A549 (cell line): Measurements from ENCODE around the gene MYO1E. TPM values are rescaled to one million over a fixed set of nuclear protein-coding genes. Genes with fewer than 3 reads are reported as not detected.

Experiments used
- ATAC-seq, 2 experiments: fragments of 200-7000 bp in 1 of 2; fragments of >200 bp in 1 of 2; cut with Nextera tagmentation in 1 of 2; cut with Tn5 transposase in 1 of 2; 3 replicates each; pipeline versions ENCODE4 v1.8.0 to v1.9.1; 2018 to 2020; ENCODE audit warnings: mild to moderate bottlenecking in 1 of 2, moderate library complexity in 1 of 2
- CTCF ChIA-PET: fragments of 300-600 bp; sonication (Branson Sonifier 250); formaldehyde crosslinking; extraction: SDS; loops from one replicate; lab custom pipeline; 2021; ENCODE audit warnings: antibody characterized with exemption, inconsistent platforms; lab: Yijun Ruan, JAX
- POLR2A ChIA-PET: fragments of 350-600 bp; formaldehyde crosslinking; extraction: SDS; loops from one replicate; lab custom pipeline; 2021; ENCODE audit warnings: antibody characterized with exemption, inconsistent platforms; lab: Yijun Ruan, JAX
- DNase-seq, 2 experiments: peaks; one replicate each; pipeline versions ENCODE4 v3.0.0 to v3.0.0-alpha.2; 2011 to 2016; ENCODE audit warnings: low read depth in 1 of 2, low spot score in 1 of 2
- FAIRE-seq: peaks from 2 replicates; lab custom pipeline; 2011; peaks lifted over from hg19 to GRCh38; lab: Jason Lieb, UNC
- H3K27ac ChIP-seq, 2 experiments: fragments of >200 bp; sonication (Bioruptor Twin); formaldehyde crosslinking; 3 replicates each; pipeline ENCODE4 v1.5.1; 2016 to 2017
- H3K4me1 ChIP-seq: fragments of >200 bp; sonication (Bioruptor Twin); formaldehyde crosslinking; 3 replicates; pipeline ENCODE4 v1.6.1; 2016
- H3K4me2 ChIP-seq: fragments of >200 bp; sonication (Bioruptor Twin); formaldehyde crosslinking; 3 replicates; pipeline ENCODE4 v1.6.1; 2016
- H3K4me3 ChIP-seq: fragments of >200 bp; sonication (Bioruptor Twin); formaldehyde crosslinking; 3 replicates; pipeline ENCODE4 v1.5.1; 2016
- H3K9me3 ChIP-seq: fragments of >200 bp; sonication (Bioruptor Twin); formaldehyde crosslinking; 3 replicates; pipeline ENCODE4 v1.6.1; 2016
- BCL3 ChIP-seq: fragments of >200 bp; sonication (Bioruptor Twin); formaldehyde crosslinking; IDR thresholded peaks from 3 replicates; pipeline ENCODE4 v1.6.1; 2016
- CHD4 ChIP-seq: fragments of 200-600 bp; sonication (generic); IDR thresholded peaks from 2 replicates; pipeline ENCODE4 v1.6.1; 2016; ENCODE audit warnings: antibody characterized with exemption, mild to moderate bottlenecking, borderline replicate concordance
- EP300 ChIP-seq, 2 experiments: fragments of >200 bp; sonication (Bioruptor Twin); formaldehyde crosslinking; IDR thresholded peaks; 2 replicates in 1 of 2; 3 replicates in 1 of 2; pipeline ENCODE4 v1.6.1; 2016 to 2017
- ESRRA ChIP-seq: fragments of 150-350 bp; IDR thresholded peaks from 2 replicates; pipeline ENCODE4 v1.6.1; 2014; ENCODE audit warnings: mild to moderate bottlenecking, low read length, borderline replicate concordance
- FOSB ChIP-seq: fragments of 250-450 bp; sonication (Bioruptor Pico); IDR thresholded peaks from 2 replicates; pipeline ENCODE4 v1.5.0; 2020; ENCODE audit warnings: mild to moderate bottlenecking, moderate library complexity
- FOXS1 ChIP-seq: fragments of 250-450 bp; sonication (Bioruptor Pico); IDR thresholded peaks from 2 replicates; pipeline ENCODE4 v1.5.0; 2020; ENCODE audit warnings: mild to moderate bottlenecking, moderate library complexity
- GATA3 ChIP-seq: IDR thresholded peaks from 2 replicates; pipeline ENCODE4 v1.6.1; 2012; ENCODE audit warnings: borderline replicate concordance
- HOXB5 ChIP-seq: fragments of 250-450 bp; sonication (Bioruptor Pico); IDR thresholded peaks from 2 replicates; pipeline ENCODE4 v1.5.0; 2020; ENCODE audit warnings: mild to moderate bottlenecking, moderate library complexity
- JUN ChIP-seq, 2 experiments: fragments of >200 bp; sonication (Bioruptor Twin); formaldehyde crosslinking; IDR thresholded peaks; 2 replicates in 1 of 2; 3 replicates in 1 of 2; pipeline ENCODE4 v1.6.1; 2016 to 2017
- JUNB ChIP-seq: fragments of >200 bp; sonication (Bioruptor Twin); formaldehyde crosslinking; IDR thresholded peaks from 2 replicates; pipeline ENCODE4 v1.6.1; 2016
- MAFK ChIP-seq: fragments of 450-650 bp; IDR thresholded peaks from 2 replicates; pipeline ENCODE4 v1.6.1; 2014; ENCODE audit not compliant: partially characterized antibody
- MAZ ChIP-seq: fragments of 150-350 bp; IDR thresholded peaks from 2 replicates; pipeline ENCODE4 v1.6.1; 2014; ENCODE audit warnings: antibody characterized with exemption, low read depth, low read length, borderline replicate concordance
- MYC ChIP-seq: IDR thresholded peaks from 2 replicates; pipeline ENCODE4 v1.6.1; 2012; ENCODE audit warnings: mild to moderate bottlenecking, inconsistent platforms, low read length, improper control_type of control experiment, borderline replicate concordance
- PHF8 ChIP-seq: fragments of 200-600 bp; sonication (generic); IDR thresholded peaks from 2 replicates; pipeline ENCODE4 v1.6.1; 2016; ENCODE audit warnings: low read depth, mild to moderate bottlenecking, antibody characterized with exemption, moderate library complexity, borderline replicate concordance
- POLR2A ChIP-seq: IDR thresholded peaks from 2 replicates; pipeline ENCODE4 v1.6.1; 2012; ENCODE audit warnings: mild to moderate bottlenecking, low read length
- POLR2AphosphoS2 ChIP-seq: conservative IDR thresholded peaks from 2 replicates; pipeline ENCODE4 v1.6.1; 2012; ENCODE audit warnings: low read length, improper control_type of control experiment, inconsistent platforms
- RFX5 ChIP-seq: fragments of 450-650 bp; IDR thresholded peaks from 2 replicates; pipeline ENCODE4 v1.7.1; 2014; ENCODE audit warnings: antibody characterized with exemption, mild to moderate bottlenecking, moderate library complexity
- RNF2 ChIP-seq: fragments of 200-600 bp; sonication (generic); IDR thresholded peaks from 2 replicates; pipeline ENCODE4 v1.6.1; 2016; ENCODE audit warnings: low read depth, mild to moderate bottlenecking, antibody characterized with exemption, moderate library complexity, borderline replicate concordance
- SREBF2 ChIP-seq: fragments of 450-650 bp; IDR thresholded peaks from 2 replicates; pipeline ENCODE4 v1.6.1; 2014; ENCODE audit warnings: mild to moderate bottlenecking, moderate library complexity
- TP53 ChIP-seq: fragments of 250-450 bp; sonication (Bioruptor Pico); IDR thresholded peaks from 2 replicates; pipeline ENCODE4 v1.5.0; 2021; ENCODE audit warnings: mild to moderate bottlenecking, moderate library complexity
- ZSCAN20 ChIP-seq: fragments of 250-450 bp; sonication (Bioruptor Pico); IDR thresholded peaks from 2 replicates; pipeline ENCODE4 v1.8.0; 2022; ENCODE audit warnings: mild to moderate bottlenecking, moderate library complexity
- WGBS: methylation state at CpG from one replicate; pipeline ENCODE4 v1.1.6; 2017; ENCODE audit errors: missing lambda C conversion rate; 5-methylcytosine and 5-hydroxymethylcytosine counted together
- polyA plus RNA-seq, 4 experiments: library from polyadenylated mRNA; depleted of rRNA in 3 of 4; stranded (reverse); fragments of >200 nt; fragmentation: RNase III in 1 of 4; extraction: RNeasy Plus Mini Kit Qiagen cat#74134 plus additional on column Dnase treatment in 1 of 4; gene quantifications; 2 replicates in 3 of 4; 3 replicates in 1 of 4; pipeline ENCODE4 v1.2.3, GENCODE V29; 2011 to 2017
- TF ChIP-seq, protein P1 (sequence below): fragments of >200 bp; sonication (Bioruptor Twin); formaldehyde crosslinking; IDR thresholded peaks from 3 replicates; pipeline ENCODE4 v1.5.1; 2016

MYO1E gene
- polyA plus RNA-seq, 2 of the 4 experiments (the other 2 are of a cell fraction) = 202 to 497 TPM

DNA sequence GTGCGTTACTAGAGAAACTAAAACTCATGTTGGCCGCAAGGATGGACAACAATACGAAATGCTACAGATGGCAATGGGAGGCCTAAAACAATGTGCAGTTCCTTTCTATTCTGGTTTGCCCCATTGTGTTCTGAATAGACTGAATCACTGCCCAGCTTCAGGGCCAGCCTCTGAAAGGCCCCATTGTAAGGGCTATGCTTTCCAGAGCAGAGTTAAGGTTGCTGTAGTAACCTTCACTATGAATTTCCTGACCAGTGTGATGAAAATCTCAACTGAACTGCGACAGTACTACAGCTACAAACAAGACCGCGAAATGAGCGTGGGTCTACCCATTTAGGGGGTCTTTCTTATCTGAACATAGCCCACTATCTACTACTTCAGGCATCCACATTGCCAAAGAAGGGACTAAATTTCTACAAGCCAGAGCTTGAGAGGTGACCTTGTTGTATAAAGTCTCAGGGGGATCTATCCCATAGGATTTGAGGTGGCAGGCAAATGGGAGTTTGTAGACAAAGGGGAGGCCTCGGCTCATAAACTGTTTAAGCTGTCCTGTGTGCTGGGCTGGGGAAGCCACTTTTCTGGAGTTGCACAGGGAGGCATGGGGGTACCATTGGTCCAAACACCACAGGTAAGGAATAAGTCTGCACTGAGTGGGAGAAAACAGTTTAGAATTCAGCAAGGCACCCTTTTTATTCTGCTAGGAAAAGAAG, 80.1 kb downstream of the MYO1E start:
- CTCF ChIA-PET = interaction anchor here (0.6 to 4.3 kb wide), 3 partner anchors 7 to 91 kb away, joined by 3 to 35 read pairs (median 4); no protein-coding TSS in a partner anchor
- POLR2A ChIA-PET = interaction anchor here (1.3 kb wide), 1 partner anchor 80 kb away, joined by 3 read pairs; the partner anchor contains the start of gene MYO1E
- no peaks in the 10 kb centered on the region for H3K9me3 ChIP-seq
- 89% methylated on average over 8 of the region's 8 CpGs for WGBS
- peaks cover 89% of the 10 kb centered on the region for H3K4me1 ChIP-seq
- H3K4me2 ChIP-seq = peak overlapping the region; percentile 55
- DNase-seq (no peak), ATAC-seq (no peak), FAIRE-seq (no peak)
- H3K27ac ChIP-seq = peak overlapping the region; percentile 93 to 95
- TF ChIP-seq MYC (no peak), JUN (IDR thresholded peaks at IDR 0.05) (no peak; a peak in 1 of 5 replicates), FOSB (CRISPR knock-in tag) (no peak), RNF2 (no peak), PHF8 (no peak), MAZ (no peak), FOXS1 (CRISPR knock-in tag) (no peak), GATA3 (no peak)
- H3K4me3 ChIP-seq = no peak overlapping the region

DNA sequence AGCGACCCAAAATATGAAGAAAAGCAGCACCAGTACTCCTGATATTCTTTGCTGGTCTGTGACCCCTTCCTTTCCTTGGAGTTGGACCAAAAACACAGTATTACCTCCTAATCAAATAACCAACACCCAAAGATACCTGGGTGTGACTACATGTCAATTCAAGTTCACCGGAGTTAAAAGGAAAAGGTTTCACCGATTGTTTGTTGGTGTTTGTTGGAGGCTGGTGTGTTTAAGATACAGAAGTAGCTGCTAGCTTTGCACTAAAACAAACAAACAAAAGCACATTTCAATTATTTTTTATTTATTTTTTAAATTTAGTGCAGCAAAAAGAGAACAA, 81.5 kb downstream of the MYO1E start:
- H3K27ac ChIP-seq = peak overlapping the region; percentile 93 to 95
- CTCF ChIA-PET = interaction anchor here (1.0 to 5.3 kb wide), 3 partner anchors 10 to 46 kb away, joined by 3 to 37 read pairs (median 3); no protein-coding TSS in a partner anchor
- ATAC-seq (no peak), DNase-seq (no peak), FAIRE-seq (no peak)
- peaks cover 89% of the 10 kb centered on the region for H3K4me1 ChIP-seq
- no peak overlapping the region for H3K4me3 ChIP-seq
- 36% methylated on average over 3 of the region's 3 CpGs for WGBS
- no peak for TF ChIP-seq MAFK
- TF ChIP-seq TP53 (CRISPR knock-in tag) = no peak
- no peak for TF ChIP-seq RNF2
- no peak for TF ChIP-seq ZSCAN20 (CRISPR knock-in tag)
- no peak for TF ChIP-seq HOXB5 (CRISPR knock-in tag)
- no peak for TF ChIP-seq CHD4
- no peak for TF ChIP-seq RFX5
- no peak for TF ChIP-seq BCL3
- no peak for TF ChIP-seq ESRRA
- no peak for TF ChIP-seq SREBF2
- TF ChIP-seq JUNB = no peak
- TF ChIP-seq POLR2A = no peak
- H3K4me2 ChIP-seq = peak overlapping the region; percentile 55
- no peaks in the 10 kb centered on the region for H3K9me3 ChIP-seq
- POLR2A ChIA-PET = no interaction called here

GRCh38 chr15:59290295-59291212, 82.1 kb downstream of the MYO1E start:
- ChIA-PET POLR2A (no interaction called here), CTCF (interaction anchor here (0.9 to 5.3 kb wide), 4 partner anchors 9 to 70 kb away, joined by 3 to 37 read pairs (median 4); no protein-coding TSS in a partner anchor)
- Histone ChIP-seq H3K4me2 (peak overlapping the region; percentile 55), H3K4me3 (no peak overlapping the region), H3K4me1 (peaks cover 89% of the 10 kb centered on the region), H3K27ac (peak overlapping the region; percentile 93 to 95), H3K9me3 (no peaks in the 10 kb centered on the region)
- TF ChIP-seq, protein P1, sequence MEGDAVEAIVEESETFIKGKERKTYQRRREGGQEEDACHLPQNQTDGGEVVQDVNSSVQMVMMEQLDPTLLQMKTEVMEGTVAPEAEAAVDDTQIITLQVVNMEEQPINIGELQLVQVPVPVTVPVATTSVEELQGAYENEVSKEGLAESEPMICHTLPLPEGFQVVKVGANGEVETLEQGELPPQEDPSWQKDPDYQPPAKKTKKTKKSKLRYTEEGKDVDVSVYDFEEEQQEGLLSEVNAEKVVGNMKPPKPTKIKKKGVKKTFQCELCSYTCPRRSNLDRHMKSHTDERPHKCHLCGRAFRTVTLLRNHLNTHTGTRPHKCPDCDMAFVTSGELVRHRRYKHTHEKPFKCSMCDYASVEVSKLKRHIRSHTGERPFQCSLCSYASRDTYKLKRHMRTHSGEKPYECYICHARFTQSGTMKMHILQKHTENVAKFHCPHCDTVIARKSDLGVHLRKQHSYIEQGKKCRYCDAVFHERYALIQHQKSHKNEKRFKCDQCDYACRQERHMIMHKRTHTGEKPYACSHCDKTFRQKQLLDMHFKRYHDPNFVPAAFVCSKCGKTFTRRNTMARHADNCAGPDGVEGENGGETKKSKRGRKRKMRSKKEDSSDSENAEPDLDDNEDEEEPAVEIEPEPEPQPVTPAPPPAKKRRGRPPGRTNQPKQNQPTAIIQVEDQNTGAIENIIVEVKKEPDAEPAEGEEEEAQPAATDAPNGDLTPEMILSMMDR = no peak
- TF ChIP-seq EP300 (IDR thresholded peaks at IDR 0.05) = no peak
- 0 out of 2 replicates have a peak, but pooled peaks have one; percentile 35 for TF ChIP-seq POLR2AphosphoS2
- no peak for FAIRE-seq
- WGBS = 82% methylated on average over 11 of the region's 11 CpGs
- ATAC-seq = no peak
- no peak for DNase-seq
